ENCODE measurements around the gene VPS45.
"Not testable (repeated sequence)": the region's sequence is repeated elsewhere in the genome, so short reads cannot be mapped to it uniquely, and the experiment has no call there.

The VPS45 gene, protein sequence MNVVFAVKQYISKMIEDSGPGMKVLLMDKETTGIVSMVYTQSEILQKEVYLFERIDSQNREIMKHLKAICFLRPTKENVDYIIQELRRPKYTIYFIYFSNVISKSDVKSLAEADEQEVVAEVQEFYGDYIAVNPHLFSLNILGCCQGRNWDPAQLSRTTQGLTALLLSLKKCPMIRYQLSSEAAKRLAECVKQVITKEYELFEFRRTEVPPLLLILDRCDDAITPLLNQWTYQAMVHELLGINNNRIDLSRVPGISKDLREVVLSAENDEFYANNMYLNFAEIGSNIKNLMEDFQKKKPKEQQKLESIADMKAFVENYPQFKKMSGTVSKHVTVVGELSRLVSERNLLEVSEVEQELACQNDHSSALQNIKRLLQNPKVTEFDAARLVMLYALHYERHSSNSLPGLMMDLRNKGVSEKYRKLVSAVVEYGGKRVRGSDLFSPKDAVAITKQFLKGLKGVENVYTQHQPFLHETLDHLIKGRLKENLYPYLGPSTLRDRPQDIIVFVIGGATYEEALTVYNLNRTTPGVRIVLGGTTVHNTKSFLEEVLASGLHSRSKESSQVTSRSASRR

DNA sequence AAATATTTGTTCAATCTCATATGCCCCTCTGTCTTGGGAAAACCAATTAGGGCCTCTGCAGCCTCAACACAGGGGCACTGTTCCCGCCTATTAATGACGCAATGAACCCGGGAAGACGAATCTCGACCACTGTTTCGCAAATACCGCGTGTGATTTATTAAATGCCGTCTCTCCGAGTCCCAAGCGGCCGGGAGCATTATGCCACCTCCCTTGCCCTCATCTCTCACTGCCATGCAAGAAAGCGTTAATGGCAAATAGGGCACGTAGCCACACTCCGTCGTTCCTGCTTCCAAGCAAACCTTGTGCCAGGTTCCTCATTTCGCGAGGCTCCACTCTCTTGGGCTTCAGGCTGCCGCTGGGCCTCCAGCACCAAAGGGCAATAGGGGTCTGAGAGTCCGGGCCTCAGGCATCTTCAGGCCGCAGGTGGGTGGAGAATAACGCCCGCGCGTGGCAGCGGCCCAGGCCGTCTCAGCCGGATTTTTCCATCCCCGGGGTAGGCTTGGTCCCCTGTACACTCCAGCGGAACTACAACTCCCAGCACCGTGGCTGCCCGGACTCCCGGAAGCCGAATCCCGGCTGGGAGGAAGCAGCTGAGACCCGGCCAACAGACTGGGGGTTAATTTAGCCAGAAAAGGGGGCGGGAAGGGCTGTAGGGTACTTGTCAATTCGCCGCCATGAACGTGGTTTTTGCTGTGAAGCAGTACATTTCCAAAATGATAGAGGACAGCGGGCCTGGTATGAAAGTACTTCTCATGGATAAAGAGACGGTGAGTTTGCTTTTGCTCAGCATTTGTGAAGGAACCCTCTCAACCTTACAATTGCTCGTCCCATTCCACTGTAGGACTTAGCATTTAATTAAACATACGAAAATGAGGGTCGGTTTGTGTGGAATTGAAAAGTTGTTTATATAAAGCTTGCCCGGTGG lies at the start of gene VPS45:
Gene VPS45 (plus strand): TSS at position 593 of the 925 bp plus-strand sequence. CDS start 82 bp downstream, at position 675.
- peak; percentile 87 for DNase-seq

DNA sequence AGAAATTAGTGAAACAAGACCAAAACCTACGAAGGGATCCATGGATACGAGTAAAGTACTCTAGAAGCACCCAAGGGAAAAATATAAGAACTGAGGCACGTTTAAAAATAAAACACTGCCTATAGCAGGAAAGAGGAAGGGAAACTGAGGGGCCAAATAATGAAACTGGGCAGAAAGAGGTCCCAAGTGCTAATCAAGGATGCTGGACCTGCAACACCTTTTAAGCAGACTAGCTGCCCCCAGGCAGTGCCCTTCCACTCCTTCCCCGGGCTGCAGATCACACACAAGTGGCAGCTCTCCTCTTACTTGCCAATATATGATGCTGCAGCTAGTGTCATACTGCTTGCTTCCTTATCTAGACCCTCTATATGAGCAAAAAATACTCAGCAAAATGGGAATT lies 49.4 kb upstream of the VPS45 start:
- DNase-seq: no peak

DNA sequence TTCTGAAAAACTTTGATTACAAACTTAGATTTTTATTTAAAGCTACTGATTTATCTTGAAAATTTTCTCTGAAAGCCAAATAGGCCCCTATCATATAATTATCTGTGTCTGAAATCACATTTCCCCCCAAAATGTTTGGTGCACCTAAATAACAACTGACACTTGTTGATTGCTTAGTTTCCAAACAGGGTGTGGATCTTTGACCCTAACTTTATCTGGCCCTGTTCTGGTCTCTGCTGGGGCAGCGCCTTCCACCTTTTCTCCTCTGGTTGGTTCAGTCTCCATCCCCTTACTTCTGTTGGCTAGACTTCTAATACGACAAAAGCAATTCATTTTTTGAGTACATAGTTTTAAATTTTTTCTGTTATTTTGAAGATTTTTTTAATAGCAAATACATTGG lies 46.9 kb upstream of the VPS45 start:
- DNase-seq: no peak

DNA sequence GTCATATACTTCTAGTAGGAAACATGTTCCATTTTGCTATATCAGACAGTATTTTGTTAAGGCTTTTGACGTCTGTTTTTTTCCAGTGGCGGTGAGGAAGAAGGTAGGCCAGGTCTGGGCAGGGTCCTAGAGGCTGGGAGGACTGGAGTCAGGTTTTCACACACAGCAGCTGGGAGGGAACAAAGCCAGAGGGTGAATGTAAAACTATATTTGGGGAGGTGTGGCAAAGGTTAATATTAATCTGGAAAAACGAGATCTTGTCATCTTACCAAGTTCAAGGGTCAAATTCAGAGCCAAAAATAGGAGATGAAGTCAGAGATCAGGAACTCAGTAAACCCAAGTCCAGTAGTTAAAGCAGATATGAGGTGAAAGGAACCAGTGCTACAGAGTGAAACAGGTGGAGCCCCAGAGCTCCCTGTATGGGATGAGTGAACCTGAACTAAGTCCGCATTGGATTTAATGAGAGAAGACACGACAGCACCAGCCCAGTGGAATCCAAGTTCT lies 46.3 kb upstream of the VPS45 start:
- DNase-seq: no peak

DNA sequence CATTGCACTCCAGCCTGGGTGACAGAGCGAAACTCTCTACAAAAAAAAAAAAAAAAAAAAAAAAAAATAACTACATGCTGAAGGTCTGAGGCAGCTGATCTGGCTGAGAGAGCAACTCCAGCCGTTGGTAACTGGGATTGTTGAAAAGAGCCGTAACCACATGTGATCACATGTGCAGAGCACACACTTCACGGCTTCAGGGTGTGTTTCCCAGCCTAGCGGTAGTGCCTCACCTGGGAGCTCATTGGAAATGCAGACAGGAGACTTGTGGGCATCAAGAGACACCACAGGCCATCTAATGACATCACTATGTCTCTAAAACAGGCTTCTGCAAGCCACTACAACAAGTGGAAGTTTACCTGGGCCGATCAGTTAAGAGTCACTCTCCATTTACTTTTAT lies 45.2 kb upstream of the VPS45 start:
- no peak for DNase-seq

DNA sequence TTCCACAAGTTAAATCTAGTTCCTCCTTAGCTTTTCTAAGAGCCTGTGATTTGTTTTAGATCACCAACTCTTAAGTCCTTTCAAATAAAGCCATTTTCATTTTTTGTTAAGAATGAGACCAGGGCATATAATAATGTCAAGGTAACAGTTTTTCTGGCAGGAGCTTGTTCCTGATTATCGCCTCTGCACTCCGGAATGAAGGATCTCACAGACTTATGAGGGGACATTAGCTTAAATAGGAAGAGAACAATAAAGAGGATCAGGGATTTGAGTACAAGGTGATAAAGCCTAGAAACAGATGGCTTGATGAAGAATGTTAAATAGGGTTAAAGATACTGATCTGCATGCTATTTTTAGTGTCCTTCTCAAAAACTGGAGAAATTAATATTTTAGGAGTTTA lies 43.4 kb upstream of the VPS45 start:
- DNase-seq: no peak

DNA sequence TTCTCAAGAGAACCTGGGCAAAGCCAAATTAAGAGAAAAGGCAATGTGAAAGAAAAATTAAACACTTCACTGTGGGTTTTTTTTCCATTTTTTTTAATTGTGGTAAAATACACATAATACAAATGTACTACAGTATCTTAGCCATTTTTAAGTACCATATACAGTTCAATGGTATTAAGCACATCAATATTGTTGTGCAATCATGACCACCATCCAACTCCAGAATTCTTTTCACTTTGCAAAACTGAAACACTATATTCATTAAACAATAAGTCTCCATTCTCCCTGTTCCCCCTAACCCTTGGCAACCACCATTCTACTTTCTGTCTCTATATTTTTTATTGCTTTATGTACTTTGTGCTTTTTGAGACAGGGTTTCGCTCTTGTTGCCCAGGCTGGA lies 39.3 kb upstream of the VPS45 start:
- no peak for DNase-seq

DNA sequence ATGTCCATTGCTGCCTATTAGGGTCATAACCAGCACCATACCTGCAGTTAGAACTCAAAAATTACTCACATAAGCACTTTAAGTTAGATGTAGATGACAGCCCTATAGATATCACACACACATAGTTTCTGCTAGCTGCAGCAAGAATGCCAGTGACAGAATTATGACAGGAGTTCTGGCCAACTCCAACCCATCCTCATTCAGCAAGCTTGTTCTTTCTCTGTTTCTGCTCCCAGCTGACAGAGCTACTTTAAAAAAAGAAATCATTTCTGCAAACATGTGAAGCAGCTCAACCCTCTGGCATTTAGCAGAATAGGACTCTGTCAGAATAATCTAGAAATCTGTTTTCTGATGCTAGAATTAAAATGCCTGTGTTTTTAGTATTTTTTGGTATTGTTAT lies 33.2 kb upstream of the VPS45 start:
- DNase-seq: no peak

DNA sequence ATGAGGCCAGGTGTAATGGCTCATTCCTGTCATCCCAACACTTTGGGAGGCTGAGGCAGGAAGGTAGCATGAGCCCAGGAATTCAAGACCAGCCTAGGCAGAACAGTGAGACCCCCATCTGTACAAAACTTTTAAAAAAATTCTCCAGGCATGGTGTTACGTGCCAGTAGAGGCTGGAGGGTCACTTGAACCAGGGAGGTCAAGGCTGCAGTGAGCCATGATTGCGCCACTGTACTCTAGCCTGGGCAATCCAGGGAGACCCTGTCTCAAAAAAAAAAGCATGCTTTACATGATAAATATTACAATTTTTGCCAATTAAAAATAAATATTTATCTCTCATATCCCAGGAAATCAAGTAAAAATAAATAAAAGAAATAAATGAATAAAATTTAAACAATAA lies 17.6 kb upstream of the VPS45 start:
- DNase-seq: no peak

DNA sequence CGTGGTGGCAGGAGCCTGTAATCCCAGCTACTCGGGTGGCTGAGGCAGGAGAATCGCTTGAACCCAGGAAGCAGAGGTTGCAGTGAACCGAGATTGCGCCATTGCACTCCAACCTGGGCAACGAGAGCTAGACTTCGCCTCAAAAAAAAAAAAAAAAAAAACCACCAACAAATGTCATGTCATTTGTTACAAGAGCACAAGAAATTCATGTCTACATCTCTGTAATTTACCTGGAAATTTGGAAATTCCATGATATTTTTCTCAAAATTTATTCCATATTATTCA lies 16.5 kb upstream of the VPS45 start:
- DNase-seq: no peak

DNA sequence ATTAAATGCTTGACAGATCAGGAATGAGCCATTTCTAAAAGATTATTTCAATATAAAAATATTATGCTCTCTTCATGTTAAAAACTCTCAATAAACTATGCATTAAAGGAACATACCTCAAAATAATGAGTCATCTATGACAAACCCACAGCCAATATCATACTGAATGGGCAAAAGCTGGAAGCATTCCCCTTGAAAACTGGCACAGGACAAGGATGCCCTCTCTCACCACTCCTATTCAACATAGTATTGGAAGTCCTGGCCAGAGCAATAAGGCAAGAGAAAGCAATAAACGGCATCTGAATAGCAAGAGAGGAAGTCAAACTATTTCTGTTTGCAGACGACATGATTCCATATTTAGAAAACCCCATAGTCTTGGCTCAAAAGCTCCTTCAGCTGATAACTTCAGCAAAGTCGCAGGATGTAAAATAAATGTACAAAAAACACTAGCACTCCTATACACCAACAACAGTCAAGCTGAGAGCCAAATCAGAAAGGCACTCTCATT lies 15.6 kb upstream of the VPS45 start:
- not testable (repeated sequence) for DNase-seq

DNA sequence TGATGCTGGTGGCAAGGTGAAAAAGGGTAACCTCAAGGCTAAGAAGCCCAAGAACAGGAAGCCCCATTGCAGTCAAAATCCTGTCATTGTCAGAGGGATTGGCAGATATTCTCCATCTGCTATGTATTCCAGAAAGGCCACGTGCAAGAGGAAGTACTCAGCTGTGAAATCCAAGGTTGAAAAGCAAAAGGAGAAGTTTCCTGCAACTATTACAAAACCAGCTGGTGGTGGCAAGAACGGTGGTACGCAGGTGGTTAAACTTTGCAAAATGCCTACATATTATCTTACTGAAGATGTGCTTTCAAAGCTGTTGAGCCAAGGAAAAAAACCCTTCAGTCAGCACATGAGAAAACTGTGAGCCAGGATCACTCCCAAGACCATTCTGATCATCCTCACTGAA lies 13.7 kb upstream of the VPS45 start:
- DNase-seq: no peak

DNA sequence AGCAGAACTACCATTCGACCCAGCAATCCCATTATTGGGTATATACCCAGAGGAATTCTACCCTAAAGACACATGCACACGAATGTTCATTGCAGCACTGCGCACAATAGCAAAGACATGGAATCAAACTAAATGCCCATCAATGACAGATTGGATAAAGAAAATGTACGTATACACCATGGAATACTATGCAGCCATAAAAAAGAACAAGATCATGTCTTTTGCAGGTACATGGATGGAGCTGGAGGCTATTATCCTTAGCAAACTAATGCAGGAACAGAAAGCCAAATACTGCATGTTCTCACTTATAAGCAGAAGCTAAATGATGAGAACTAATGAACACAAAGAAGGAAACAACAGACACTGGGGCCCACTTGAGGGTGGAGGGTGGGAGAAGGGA lies 12.1 kb upstream of the VPS45 start:
- DNase-seq: not testable (repeated sequence)

DNA sequence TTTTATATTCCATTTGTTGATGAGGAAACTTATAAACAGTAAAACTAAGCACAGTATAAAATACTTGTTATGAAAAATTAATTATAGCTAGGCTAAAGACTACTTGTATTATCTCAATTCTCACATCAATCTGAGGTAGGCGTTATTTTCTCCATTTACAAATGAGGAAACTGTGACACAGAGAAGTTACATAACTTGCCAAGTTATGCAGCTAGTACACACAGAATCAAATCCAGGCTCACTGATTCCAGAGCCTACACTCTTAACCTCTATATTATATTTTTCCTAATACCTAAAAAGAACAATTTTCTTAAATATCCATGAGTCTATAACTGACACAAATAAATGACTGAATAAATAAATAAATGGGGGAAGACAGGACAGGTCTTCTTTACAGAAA lies 11.2 kb upstream of the VPS45 start:
- no peak for DNase-seq

DNA sequence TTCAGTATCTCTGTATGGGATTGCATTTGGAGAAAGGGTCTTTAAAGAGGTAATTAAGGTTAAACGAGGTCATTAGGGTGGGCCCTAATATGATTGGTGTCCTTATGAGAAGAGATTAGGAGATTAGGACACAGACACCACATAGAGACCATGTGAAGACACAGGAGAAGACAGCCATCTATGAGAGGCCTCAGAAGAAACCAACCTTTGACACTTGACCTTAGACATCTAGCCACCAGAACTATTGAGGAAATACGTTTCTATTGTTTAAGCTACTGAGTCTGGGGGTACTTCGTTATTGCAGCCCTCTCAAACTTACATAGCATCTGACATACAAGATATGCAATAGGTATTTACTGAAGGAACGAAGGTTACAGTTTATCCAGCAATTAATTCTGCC lies 7.3 kb upstream of the VPS45 start:
- no peak for DNase-seq

DNA sequence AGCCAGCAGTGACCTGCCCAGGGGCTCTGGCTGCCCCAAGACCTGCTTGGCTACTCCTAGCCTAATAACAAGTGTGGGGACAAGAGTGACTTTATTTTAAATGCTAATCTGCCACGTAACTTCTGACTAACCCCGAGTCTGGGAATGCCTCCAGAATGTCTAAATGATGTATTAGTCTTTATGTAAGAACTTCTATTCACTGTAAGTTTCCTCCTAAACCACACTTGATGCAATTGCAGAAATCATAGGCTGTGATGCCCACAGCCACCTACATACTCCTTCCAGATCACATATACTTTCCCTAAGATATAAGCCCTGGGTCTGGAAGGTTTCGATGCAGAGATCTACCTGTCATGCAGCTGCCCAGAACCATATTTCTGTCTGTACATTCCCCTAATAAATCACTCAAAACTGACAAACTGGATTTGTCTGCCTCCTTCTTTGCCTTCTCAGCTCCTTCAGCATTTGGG lies 5.9 kb upstream of the VPS45 start:
- DNase-seq: no peak

DNA sequence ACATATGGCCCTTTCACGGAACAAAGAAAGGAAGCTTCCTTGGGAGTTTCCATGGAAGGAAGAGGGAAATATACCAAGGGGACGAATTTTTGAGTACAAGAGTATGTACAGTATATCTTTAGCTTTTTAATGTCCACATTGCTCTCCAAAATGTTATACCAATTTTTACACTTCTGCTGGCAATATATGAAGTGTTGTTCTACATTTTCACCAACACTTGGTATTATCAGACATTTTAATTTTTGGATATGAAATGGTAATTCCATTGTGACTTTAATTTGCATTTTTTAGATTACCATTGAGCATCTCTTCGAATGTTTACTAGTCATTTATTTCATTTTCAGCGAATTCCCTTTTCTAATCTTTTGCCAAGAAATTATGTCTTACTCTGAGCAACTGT lies 5.5 kb upstream of the VPS45 start:
- DNase-seq: no peak

DNA sequence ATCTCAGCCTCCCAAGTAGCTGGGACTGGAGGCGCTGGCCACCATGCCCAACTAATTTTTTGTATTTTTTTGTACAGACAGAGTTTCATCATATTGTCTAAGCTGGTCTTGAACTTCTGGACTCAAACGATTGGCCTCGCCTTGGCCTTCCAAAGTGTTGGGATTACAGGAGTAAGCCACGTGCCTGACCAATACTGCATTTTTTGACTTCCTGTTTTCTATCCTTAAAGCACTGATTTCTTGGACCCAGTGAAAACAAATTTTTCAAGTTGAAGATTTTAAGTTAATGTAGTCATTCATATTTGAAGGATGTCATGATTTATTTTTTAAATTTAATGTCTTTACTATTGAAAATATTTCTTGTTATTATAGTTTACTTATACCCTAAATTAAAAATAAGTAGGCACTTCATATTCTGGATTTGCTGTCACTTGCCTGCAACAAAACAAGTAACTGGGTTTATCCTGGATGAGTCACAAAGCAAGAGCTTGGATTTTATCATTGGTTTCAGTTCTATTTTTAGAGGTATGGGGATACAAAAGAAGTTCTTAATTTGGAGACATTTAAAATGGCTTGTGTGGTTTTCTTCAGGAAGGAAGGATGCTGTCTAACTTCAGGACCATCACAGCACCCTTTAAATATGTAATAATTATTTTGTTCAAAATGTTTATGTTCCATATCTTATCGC lies 2.2 kb upstream of the VPS45 start:
- no peak for DNase-seq

DNA sequence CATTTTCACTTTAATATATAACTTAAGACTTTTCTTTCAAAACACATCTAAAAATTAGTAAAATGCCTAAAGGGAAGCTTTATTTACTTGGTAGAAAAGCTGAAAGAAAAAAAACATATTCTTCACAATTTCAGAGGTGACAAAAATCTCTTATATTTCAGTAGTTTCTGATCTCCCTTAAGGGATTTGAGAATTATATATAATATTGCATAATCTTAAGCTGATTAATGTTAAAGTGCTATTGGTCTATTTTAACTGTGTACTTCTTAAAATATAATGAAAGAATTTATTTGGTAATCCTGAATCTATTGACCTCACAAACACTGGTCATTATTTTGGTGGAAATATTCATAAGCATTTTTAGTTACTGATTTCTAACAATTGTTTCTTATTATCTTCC lies 1.2 kb upstream of the VPS45 start:
- no peak for DNase-seq

DNA sequence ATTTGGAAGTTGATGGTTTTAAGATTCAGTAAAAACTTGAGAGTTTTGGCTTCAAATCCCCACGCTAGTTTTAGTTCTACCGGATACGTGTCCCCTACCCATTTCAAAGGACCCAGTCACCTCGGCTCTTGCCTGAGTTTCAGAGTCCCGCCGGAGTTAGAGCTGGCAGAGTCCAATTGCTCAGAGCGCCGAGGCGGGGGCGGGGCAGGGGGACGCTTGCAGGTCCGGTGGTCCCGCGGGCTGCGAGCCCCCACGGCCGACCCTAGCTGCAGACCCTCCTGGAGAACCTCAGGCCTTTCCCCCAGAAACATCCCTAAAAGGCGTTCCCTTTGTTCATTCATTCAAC lies 765 bp upstream of the VPS45 start:
- peak; percentile 37 for DNase-seq

DNA sequence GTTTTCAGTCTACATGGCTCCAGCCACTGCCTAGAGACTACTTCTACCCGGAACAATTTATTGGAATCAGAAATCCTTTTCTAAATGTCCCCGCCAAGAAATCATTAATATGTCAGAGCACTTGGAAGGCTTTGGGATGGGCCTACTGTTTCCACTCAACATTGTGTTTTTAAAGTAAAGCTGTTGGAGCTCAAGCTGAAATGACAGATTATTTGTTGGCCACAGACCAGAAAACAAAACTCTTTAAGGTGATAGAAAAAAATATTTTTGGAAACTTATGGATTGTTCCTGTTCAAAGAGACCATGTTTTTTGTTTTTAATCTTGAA lies 496 bp downstream of the VPS45 start:
- DNase-seq: no peak

DNA sequence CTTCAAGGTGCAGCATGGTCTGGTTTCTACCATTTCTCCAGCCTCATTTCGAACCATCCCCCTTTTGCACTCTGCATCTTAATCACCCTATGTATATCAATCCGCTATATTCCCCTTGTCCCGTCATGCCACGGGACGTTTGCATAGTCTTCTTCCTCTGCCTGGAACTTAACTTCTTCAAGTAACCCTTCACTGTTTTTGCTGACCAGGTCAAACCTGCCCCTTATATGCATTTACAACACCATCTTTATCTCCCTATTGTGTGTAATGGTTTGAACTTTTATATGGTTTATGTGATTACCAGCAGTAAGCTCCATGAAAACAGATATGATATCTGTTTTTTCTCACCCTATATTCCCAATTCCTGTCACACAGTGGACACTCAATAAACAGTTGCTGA lies 2.3 kb downstream of the VPS45 start:
- no peak for DNase-seq

DNA sequence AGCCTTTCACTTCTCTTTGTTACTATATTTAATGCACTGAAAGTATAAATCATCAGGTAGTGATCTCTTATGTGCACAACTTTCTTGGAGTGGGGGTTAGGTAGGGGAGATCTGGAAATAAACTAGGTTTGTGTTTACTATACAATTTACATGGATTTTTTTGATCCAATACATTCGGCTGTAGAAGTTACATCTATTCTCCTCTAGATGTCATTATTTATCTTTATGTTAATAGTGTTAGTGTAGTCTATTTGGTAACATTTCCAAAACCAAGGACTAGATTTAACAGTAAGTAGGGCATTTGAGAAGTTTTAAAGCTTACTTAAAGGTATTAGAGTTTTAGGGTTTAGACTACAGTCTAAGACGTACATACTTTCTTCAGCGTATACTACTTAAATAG lies 5.4 kb downstream of the VPS45 start:
- no peak for DNase-seq
